Renal cortex interstitium (tissue), 15 donors: Measurements from ENCODE around the gene AANAT. TPM values are rescaled to one million over a fixed set of nuclear protein-coding genes. Genes with fewer than 3 reads are reported as not detected.

ENCODE experiments used
- DNase-seq, 11 donors: peaks; one replicate each; pipeline ENCODE4 v3.0.0-alpha.2; 2013; ENCODE audit warnings: low read depth in 9 of 11, low spot score in 4 of 11; ENCODE audit errors: extremely low read depth in 1 of 11
- long read RNA-seq, 16 experiments: transcript quantifications; one replicate each; lab custom pipeline, GENCODE V29; 2026
- polyA plus RNA-seq, 3 donors: library from polyadenylated mRNA; unstranded; fragments of 120-200 nt; gene quantifications; one replicate each; pipeline ENCODE4 v1.2.1, GENCODE V29; 2013; ENCODE audit not compliant: insufficient read length in 3 of 3

Gene AANAT
- polyA plus RNA-seq = under 1 TPM; 0.12 to 0.37 (median 0.29) TPM
- long read RNA-seq, donor 1 = 0 reads
- long read RNA-seq, donor 2 = 0 reads
- long read RNA-seq, donor 3 = 0 reads
- long read RNA-seq, donor 4 = 0 reads
- long read RNA-seq, donor 5 = 0 reads
- long read RNA-seq, donor 6, partial matches to known transcripts = 16 of 16 reads
- long read RNA-seq, donor 6, other reads (novel, unspliced or antisense) = 0 of 16 reads
- long read RNA-seq, donor 7 = 0 reads
- long read RNA-seq, donor 8 = 0 reads
- long read RNA-seq, donor 9 = 0 reads
- long read RNA-seq, donor 10 = 0 reads
- long read RNA-seq, donor 11 = 0 reads
- long read RNA-seq, donor 12 = 0 reads
- long read RNA-seq, donor 13 = 0 reads
- long read RNA-seq, donor 14 = 0 reads
- long read RNA-seq, donor 15 = 0 reads
- long read RNA-seq, donor 16 = 0 reads

GRCh38 chr17:76467366-76467765 is at the start of gene AANAT:
Gene AANAT, plus strand, starts transcription at chr17:76467603. Its CDS starts 1,144 bp downstream, at chr17:76468747.
- no peak for DNase-seq

DNA sequence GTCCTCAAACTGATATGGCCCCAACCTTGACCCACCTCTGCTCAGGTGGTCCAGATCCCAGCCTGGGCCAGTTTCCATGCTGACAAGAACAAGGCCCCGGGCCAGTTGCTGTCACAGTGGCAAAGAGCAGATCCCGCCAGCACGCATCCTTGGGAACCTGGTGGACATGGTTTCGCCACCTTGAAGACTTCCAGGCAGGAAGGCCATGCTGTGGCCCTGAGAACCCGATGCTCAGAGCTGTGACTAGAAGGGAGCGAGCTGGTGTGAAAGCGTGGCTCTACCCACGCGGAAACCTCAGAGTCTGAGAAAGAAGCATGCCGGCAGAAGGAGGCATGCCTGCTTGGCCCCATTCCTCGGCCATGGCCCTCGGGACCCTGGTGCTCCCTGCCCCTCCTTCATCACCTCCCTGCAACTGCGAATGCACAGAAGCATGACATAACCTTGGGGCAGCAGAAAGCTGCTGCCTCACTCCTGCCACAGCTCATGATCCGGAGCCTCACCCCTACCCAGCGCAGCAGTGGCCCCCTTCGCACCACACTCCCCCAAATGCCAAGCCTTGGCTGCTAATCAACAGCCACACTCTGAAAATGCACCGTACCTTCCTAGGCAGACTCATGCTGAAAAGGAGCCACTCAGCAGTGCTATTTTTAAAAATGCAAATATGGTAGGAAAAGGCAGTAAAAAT is 47.7 kb upstream of the AANAT start:
- peak in 1 of 11 donors; percentile 41 for DNase-seq

GRCh38 chr17:76420356-76421043 is 46.9 kb upstream of the AANAT start:
- DNase-seq = no peak

- DNase-seq = peak in 1 of 11 donors; percentile 29
Observed at GRCh38 chr17:76421044-76421407, 46.4 kb upstream of the AANAT start.

DNA sequence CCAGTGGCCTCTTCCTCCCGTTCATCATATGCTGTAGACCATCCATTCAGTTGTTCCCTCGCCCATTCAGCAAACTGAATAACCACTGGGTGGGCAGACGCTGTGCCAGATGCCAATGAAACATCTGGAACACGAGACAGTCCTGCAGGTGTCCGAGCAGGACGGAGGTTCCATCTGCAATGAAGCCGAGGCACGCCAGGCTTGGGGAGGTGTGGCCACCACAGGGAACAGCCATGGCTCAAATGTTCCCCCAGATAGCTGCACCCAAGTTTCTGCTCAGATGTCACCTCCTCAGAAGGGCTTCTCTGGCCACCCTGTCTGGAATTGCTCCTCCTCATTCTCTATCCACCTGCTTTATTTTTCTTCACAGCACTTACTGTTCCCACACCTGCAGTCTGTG is 45.0 kb upstream of the AANAT start:
- no peak for DNase-seq

GRCh38 chr17:76422860-76423259 is 44.5 kb upstream of the AANAT start:
- DNase-seq = no peak

DNA sequence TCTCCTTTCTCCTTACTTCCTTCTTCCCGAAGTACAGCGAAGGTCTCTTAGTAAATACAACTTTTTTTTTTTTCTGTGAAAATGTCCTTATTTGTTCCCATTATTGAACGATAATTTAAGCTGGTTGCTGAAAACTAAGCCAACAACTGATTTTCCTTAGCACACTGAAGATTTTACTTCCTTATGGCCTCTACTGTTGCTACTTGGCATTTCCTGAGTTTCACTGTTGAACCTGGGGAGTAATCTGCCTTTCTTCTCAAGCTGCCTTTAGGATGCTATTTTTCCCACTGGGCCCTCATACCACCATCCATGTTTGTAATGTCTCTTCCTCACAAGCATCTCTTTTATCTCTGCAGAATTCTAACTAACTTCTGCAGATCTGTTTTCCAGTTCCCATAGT is 40.5 kb upstream of the AANAT start:
- DNase-seq = no peak

DNA sequence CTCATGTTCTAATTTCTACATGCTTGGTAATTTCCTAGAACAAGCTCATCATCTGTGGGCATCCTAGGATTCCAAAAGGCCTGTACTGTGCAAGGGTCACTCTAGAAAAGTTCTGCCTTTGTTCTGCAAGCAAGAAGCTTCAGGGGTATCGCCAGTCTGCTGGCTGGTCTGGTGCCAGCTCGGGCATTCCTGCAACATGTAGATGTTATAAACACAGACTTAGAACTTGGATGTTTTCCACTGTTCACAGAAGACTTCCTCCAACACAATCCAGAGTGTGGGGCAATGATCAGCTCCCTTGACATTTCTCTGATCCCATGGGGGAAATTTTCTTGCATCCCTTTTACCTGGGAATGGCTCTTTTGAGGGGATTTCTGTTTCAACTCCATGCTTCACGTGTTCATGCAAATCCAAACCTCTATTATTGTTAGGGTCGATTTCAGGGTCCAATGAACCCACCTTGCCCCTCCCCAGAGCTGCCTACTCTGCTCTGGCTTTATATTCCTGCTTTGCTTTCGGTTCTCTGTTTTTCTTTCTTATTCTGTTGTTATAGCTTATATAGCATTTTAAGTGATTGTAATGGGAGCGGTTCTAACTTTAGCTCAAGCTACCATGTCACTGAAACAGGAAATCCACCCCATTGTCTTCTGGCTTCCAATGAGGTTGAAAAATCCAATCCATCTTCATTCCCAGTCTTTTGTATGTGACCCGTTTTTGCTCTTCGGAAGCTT is 39.7 kb upstream of the AANAT start:
- no peak for DNase-seq

- DNase-seq = no peak
Observed at GRCh38 chr17:76428511-76428910, 38.9 kb upstream of the AANAT start.

- no peak for DNase-seq
Observed at GRCh38 chr17:76431509-76431908, 35.9 kb upstream of the AANAT start.

DNA sequence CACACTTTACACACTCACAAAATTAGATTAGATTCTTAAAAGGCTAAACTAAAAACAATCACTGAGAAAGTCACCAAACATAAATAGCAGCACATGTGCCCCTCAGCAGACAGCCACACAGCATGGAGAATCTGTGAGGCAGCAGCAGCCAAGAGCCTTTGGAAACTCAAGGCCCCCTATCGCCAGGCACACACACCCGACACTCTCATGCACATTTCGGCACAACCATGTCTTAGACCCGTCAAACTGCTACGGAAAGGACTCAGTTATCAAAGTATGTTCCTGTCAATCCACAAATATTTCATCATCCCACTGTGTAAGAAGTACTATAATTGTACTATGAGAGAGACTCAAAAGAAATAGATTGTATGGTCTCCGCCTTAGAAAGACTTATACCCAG is 35.4 kb upstream of the AANAT start:
- DNase-seq = no peak

DNA sequence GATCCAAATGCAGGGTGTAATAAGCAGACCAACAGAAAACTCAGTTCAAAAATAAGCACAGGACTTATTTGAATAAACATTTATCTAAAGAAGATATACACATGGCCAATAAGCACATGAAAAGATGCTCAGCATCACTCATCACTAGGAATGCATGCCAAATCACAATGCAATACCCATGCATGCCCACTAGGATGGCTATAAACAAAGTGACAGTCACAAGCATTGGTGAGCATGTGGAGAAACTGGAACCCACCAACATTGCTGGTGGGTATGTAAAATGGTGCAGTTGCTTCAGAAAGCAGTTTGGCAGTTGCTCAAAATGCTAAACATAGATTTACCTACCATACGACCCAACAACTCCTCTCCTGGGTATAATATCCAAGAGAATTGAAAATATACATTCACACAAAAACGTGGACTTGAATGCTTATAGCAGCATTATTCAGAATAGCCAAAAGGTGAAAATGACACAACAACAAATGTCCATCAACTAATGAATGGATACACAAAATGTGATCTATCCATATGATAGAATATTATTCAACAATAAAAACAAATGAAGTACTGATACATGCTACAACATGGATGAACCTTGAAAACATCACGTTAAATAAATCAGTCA is 34.6 kb upstream of the AANAT start:
- no peak for DNase-seq

- no peak for DNase-seq
Observed at GRCh38 chr17:76433693-76434092, 33.7 kb upstream of the AANAT start.

DNA sequence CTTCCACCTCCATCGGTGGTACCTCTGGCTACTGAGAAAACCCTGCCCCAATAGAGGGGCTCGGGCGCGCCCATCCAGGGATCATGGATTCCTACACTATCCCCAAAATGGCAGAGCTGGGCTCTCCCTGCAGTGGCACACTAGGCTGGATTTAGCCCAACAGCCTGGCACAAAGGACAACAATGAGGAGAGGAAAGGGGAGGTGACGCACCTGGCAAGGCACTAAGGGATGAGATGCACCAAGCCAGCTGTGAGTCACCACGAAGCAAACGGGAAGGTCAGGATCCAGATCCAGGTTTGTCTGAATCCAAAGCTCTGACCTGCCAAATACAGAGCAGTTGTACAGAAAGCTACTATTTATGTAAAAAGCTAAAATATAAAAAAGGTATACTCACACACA is 32.5 kb upstream of the AANAT start:
- no peak for DNase-seq

DNA sequence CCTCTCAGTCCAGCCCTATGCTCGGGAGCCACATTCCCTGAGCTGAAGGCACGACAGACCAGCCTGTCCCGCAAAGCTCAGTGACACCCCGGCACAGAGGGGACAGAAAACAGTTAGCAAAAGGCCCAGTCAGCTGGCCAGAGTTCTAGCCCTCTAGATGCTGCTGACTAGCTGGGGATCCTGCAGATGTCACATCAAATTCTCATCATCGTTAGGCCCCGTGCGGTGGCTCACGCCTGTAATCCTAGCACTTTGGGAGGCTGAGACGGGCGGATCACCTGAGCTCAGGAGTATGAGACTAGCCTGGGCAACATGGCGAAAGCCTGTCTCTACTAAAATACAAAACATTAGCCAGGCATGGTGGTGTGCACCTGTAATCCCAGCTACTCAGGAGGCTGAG is 31.7 kb upstream of the AANAT start:
- no peak for DNase-seq

DNA sequence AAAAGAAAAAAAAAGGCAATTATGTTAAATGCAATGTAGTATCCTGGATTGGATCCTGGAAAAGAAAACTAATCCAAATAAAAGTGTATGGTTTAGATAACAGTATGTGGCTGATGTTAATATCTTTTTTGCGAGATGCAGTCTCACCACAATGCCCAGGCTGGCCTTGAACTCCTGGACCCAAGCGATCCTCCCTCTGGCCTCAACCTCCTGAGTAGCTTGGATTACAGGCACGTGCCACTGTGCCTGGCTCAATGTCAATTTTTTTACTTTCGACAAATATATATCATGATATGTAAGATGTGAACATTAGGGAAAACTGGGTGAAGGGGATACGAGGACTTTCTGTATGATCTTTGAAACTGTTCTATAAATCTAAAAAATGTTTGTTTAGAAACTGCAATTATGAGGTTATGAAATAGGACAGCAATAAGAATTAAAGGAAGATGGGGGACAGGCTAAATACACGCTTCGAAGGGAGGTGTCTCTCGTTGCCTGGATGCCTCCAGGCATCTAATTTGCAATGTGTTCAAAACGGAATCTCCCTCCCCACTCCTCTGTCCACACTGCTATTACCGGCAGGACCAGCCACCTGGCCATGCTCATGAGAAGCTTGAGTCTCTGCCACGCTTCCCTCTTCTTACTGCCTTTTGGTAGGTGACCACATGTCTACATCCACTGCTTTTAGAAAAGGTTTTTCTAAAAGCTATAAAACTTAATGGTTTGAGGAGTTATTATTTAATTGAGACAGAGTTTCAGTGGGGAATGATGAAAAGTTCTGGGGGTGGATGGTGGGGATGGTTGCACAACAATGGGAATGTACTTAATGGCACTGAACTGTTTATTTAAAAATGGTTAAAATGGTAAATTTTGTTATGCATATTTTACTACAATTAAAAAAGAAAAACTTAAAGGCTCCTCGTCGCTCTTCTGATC is 29.7 kb upstream of the AANAT start:
- no peak for DNase-seq

DNA sequence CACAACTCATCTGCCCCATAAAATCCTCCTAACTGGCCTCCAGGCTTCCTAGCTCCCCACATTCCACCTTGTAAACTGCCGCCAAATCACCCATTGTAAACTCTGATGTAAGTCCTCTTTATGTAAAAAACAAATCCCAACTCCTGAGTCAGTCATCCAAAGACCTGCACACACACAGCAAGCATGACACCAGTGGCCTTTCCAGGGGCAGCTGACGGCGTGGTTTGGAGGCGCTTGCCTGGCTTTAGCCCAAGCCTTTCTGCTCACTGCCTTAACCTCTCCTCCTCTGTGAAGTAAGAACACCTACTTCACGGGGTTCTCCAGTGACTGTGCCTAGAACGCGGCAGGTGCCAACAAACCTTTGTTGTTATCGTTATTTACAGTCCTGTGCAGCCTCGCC is 28.5 kb upstream of the AANAT start:
- DNase-seq = no peak

GRCh38 chr17:76439314-76439928 is 28.0 kb upstream of the AANAT start:
- no peak for DNase-seq
